CD4-positive, alpha-beta T cell treated with Interferon gamma for 1 hour (primary cell): ENCODE measurements around the gene G3BP2.
"Not testable (repeated sequence)": the region's sequence is repeated elsewhere in the genome, so short reads cannot be mapped to it uniquely, and the experiment has no call there.

Experiments used
- DNase-seq: peaks from one replicate; pipeline ENCODE4 v3.0.0-alpha.2; 2020

The G3BP2 gene

GRCh38 chr4:75673027-75673958, at the start of gene G3BP2:
Gene G3BP2, minus strand, starts transcription at chr4:75673411. Its CDS starts 11,386 bp downstream, at chr4:75662025.
- DNase-seq, result peak; percentile 99

GRCh38 chr4:75722417-75722816, 49.2 kb upstream of the G3BP2 start:
- no peak for DNase-seq

GRCh38 chr4:75718529-75718928, 45.3 kb upstream of the G3BP2 start:
- DNase-seq, result no peak

- no peak for DNase-seq
Measured at GRCh38 chr4:75717408-75717807, 44.2 kb upstream of the G3BP2 start.

- not testable (repeated sequence) for DNase-seq
Measured at GRCh38 chr4:75716054-75716453, 42.8 kb upstream of the G3BP2 start.

- no peak for DNase-seq
Measured at GRCh38 chr4:75715105-75715799, 42.0 kb upstream of the G3BP2 start.

- DNase-seq, result no peak
Measured at GRCh38 chr4:75714704-75715103, 41.5 kb upstream of the G3BP2 start.

GRCh38 chr4:75714011-75714410, 40.8 kb upstream of the G3BP2 start:
- no peak for DNase-seq

GRCh38 chr4:75710246-75710645, 37.0 kb upstream of the G3BP2 start:
- DNase-seq, result no peak

GRCh38 chr4:75708218-75708691, 35.0 kb upstream of the G3BP2 start:
- peak; percentile 51 for DNase-seq

GRCh38 chr4:75705198-75705977, 32.2 kb upstream of the G3BP2 start:
- DNase-seq, result no peak

- DNase-seq, result no peak
Measured at GRCh38 chr4:75702919-75703411, 29.8 kb upstream of the G3BP2 start.

GRCh38 chr4:75699299-75699698, 26.1 kb upstream of the G3BP2 start:
- DNase-seq, result no peak

GRCh38 chr4:75698963-75699228, 25.7 kb upstream of the G3BP2 start:
- no peak for DNase-seq

- peak; percentile 42 for DNase-seq
Measured at GRCh38 chr4:75698162-75698962, 25.2 kb upstream of the G3BP2 start.

- DNase-seq, result no peak
Measured at GRCh38 chr4:75696581-75696980, 23.4 kb upstream of the G3BP2 start.

- DNase-seq, result peak; percentile 57
Measured at GRCh38 chr4:75696071-75696470, 22.9 kb upstream of the G3BP2 start.

- DNase-seq, result not testable (repeated sequence)
Measured at GRCh38 chr4:75692066-75692465, 18.9 kb upstream of the G3BP2 start.

GRCh38 chr4:75687125-75687524, 13.9 kb upstream of the G3BP2 start:
- not testable (repeated sequence) for DNase-seq

- DNase-seq, result peak; percentile 10
Measured at GRCh38 chr4:75686346-75686745, 13.1 kb upstream of the G3BP2 start.

GRCh38 chr4:75685546-75686189, 12.5 kb upstream of the G3BP2 start:
- no peak for DNase-seq
